WTC11 (cell line): ENCODE measurements around the gene CCDC157. TPM values are rescaled to one million over a fixed set of nuclear protein-coding genes. Genes with fewer than 3 reads are reported as not detected.

ENCODE experiments used
- ATAC-seq: fragments of 200-7000 bp; cut with Tn5 transposase; 2 replicates; pipeline ENCODE4 v1.10.0; 2021; ENCODE audit warnings: mild to moderate bottlenecking, moderate library complexity
- CTCF ChIA-PET: fragments of 300-600 bp; sonication (Branson Sonifier 250); formaldehyde crosslinking; loops from one replicate; lab custom pipeline; 2021; ENCODE audit warnings: antibody characterized with exemption; lab: Charles Lee
- POLR2A ChIA-PET: fragments of 350-600 bp; sonication (Branson Sonifier 250); formaldehyde crosslinking; loops from one replicate; lab custom pipeline; 2021; ENCODE audit warnings: antibody characterized with exemption; lab: Charles Lee
- DNase-seq: peaks from one replicate; pipeline ENCODE4 v3.0.0; 2021; ENCODE audit warnings: low spot score
- H3K27ac Mint-ChIP-seq: 2 replicates; pipeline ENCODE4 v1.8.0; 2021; ENCODE audit warnings: mixed read lengths
- H3K27me3 Mint-ChIP-seq: 2 replicates; pipeline ENCODE4 v1.8.0; 2021; ENCODE audit warnings: low read depth, mild to moderate bottlenecking, moderate library complexity, mixed read lengths
- H3K36me3 Mint-ChIP-seq: 2 replicates; pipeline ENCODE4 v1.8.0; 2021; ENCODE audit warnings: mixed read lengths
- H3K4me1 Mint-ChIP-seq: 2 replicates; pipeline ENCODE4 v1.8.0; 2022; ENCODE audit warnings: mixed read lengths
- H3K4me3 Mint-ChIP-seq: 2 replicates; pipeline ENCODE4 v1.8.0; 2021; ENCODE audit warnings: mild to moderate bottlenecking, moderate library complexity, mixed read lengths
- H3K9me3 Mint-ChIP-seq: 2 replicates; pipeline ENCODE4 v1.8.0; 2021; ENCODE audit warnings: mixed read lengths
- AFF4 ChIP-seq: sonication (generic); formaldehyde crosslinking; IDR thresholded peaks from 2 replicates; pipeline ENCODE4 v1.8.1; 2023; ENCODE audit warnings: mild to moderate bottlenecking, missing genetic modification reagents, borderline replicate concordance
- ATF6 ChIP-seq: sonication (generic); formaldehyde crosslinking; IDR thresholded peaks from 2 replicates; pipeline ENCODE4 v1.8.1; 2023; ENCODE audit warnings: mild to moderate bottlenecking, missing genetic modification reagents
- CDX4 ChIP-seq: fragments of 250-450 bp; sonication (Bioruptor Pico); IDR thresholded peaks from 2 replicates; pipeline ENCODE4 v1.9.0; 2021; ENCODE audit warnings: moderate library complexity, mild to moderate bottlenecking, inconsistent platforms, borderline replicate concordance
- E2F4 ChIP-seq: sonication (generic); formaldehyde crosslinking; IDR thresholded peaks from 2 replicates; pipeline ENCODE4 v1.8.1; 2022; ENCODE audit warnings: low read depth, mild to moderate bottlenecking, moderate library complexity, missing genetic modification reagents, borderline replicate concordance
- ELF4 ChIP-seq: sonication (generic); formaldehyde crosslinking; IDR thresholded peaks from 2 replicates; pipeline ENCODE4 v1.8.1; 2022; ENCODE audit warnings: low read depth, mild to moderate bottlenecking, moderate library complexity, missing genetic modification reagents
- ESRRA ChIP-seq: sonication (generic); formaldehyde crosslinking; IDR thresholded peaks from 2 replicates; pipeline ENCODE4 v1.8.1; 2022; ENCODE audit warnings: mild to moderate bottlenecking, missing genetic modification reagents, borderline replicate concordance
- ETV6 ChIP-seq: sonication (generic); formaldehyde crosslinking; IDR thresholded peaks from 2 replicates; pipeline ENCODE4 v1.8.1; 2022; ENCODE audit warnings: mild to moderate bottlenecking, missing genetic modification reagents
- FOXK1 ChIP-seq: sonication (generic); formaldehyde crosslinking; IDR thresholded peaks from 2 replicates; pipeline ENCODE4 v1.8.0; 2022; ENCODE audit warnings: mild to moderate bottlenecking, moderate library complexity, missing genetic modification reagents
- GABPB1 ChIP-seq: sonication (generic); formaldehyde crosslinking; IDR thresholded peaks from 2 replicates; pipeline ENCODE4 v1.8.1; 2023; ENCODE audit warnings: mild to moderate bottlenecking, missing genetic modification reagents
- GTF2I ChIP-seq: fragments of 250-450 bp; sonication (Bioruptor Pico); conservative IDR thresholded peaks from 2 replicates; pipeline ENCODE4 v1.4.0; 2021; ENCODE audit warnings: mild to moderate bottlenecking
- HMGXB4 ChIP-seq: sonication (generic); formaldehyde crosslinking; IDR thresholded peaks from 2 replicates; pipeline ENCODE4 v1.8.1; 2023; ENCODE audit warnings: mild to moderate bottlenecking, moderate library complexity, missing genetic modification reagents
- IRF1 ChIP-seq: sonication (generic); formaldehyde crosslinking; IDR thresholded peaks from 2 replicates; pipeline ENCODE4 v1.8.0; 2023; ENCODE audit warnings: missing genetic modification reagents
- NR2C2 ChIP-seq: sonication (generic); formaldehyde crosslinking; IDR thresholded peaks from 2 replicates; pipeline ENCODE4 v1.8.0; 2022; ENCODE audit warnings: mild to moderate bottlenecking, missing genetic modification reagents
- SMAD3 ChIP-seq: sonication (generic); formaldehyde crosslinking; IDR thresholded peaks from 2 replicates; pipeline ENCODE4 v1.8.0; 2022; ENCODE audit warnings: missing genetic modification reagents, mild to moderate bottlenecking, borderline replicate concordance
- TEAD1 ChIP-seq: sonication (generic); formaldehyde crosslinking; IDR thresholded peaks from 2 replicates; pipeline ENCODE4 v1.8.0; 2022; ENCODE audit warnings: mild to moderate bottlenecking, missing genetic modification reagents
- USF2 ChIP-seq: sonication (generic); formaldehyde crosslinking; IDR thresholded peaks from 2 replicates; pipeline ENCODE4 v1.8.1; 2023; ENCODE audit warnings: mild to moderate bottlenecking, missing genetic modification reagents, moderate library complexity
- ZNF121 ChIP-seq: sonication (generic); formaldehyde crosslinking; IDR thresholded peaks from 2 replicates; pipeline ENCODE4 v1.8.0; 2023; ENCODE audit warnings: missing genetic modification reagents
- ZNF532 ChIP-seq: fragments of 250-450 bp; sonication (Bioruptor Pico); IDR thresholded peaks from 2 replicates; pipeline ENCODE4 v1.9.0; 2021; ENCODE audit warnings: mild to moderate bottlenecking, borderline replicate concordance
- ZNF671 ChIP-seq: fragments of 250-450 bp; sonication (Bioruptor Pico); IDR thresholded peaks from 2 replicates; pipeline ENCODE4 v1.8.0; 2021; ENCODE audit warnings: mild to moderate bottlenecking
- total RNA-seq: library from RNA; stranded (reverse); gene quantifications from 3 replicates; pipeline ENCODE4 v1.2.3, GENCODE V29; 2021

CCDC157 gene
- total RNA-seq, 1 experiment from 2014 or later: 6.5 TPM

GRCh38 chr22:30308093-30308492 is 48.7 kb upstream of the CCDC157 start (continued):
- TF ChIP-seq ZNF532 (CRISPR knock-in tag): no peak
- no peak for TF ChIP-seq IRF1 (CRISPR knock-in tag)

GRCh38 chr22:30308518-30309230 is 48.1 kb upstream of the CCDC157 start:
- no peaks in the 10 kb centered on the region for H3K36me3 Mint-ChIP-seq
- POLR2A ChIA-PET: no interaction called here
- ATAC-seq (no peak), DNase-seq (no peak)
- CTCF ChIA-PET: interaction anchor here (1.0 kb wide), 1 partner anchor 21 kb away, joined by 3 read pairs; no protein-coding TSS in a partner anchor
- no peak overlapping the region for H3K4me3 Mint-ChIP-seq
- no peaks in the 10 kb centered on the region for H3K9me3 Mint-ChIP-seq
- H3K4me1 Mint-ChIP-seq: peaks cover 10% of the 10 kb centered on the region
- H3K27ac Mint-ChIP-seq: no peak overlapping the region
- no peaks in the 10 kb centered on the region for H3K27me3 Mint-ChIP-seq
- TF ChIP-seq ETV6 (CRISPR knock-in tag): no peak
- TF ChIP-seq GABPB1 (CRISPR knock-in tag): no peak
- no peak for TF ChIP-seq AFF4
- TF ChIP-seq ESRRA (CRISPR knock-in tag): no peak
- no peak for TF ChIP-seq ELF4
- TF ChIP-seq FOXK1 (CRISPR knock-in tag): no peak
- TF ChIP-seq ZNF671: no peak
- TF ChIP-seq TEAD1 (CRISPR knock-in tag): no peak
- TF ChIP-seq E2F4: no peak
- no peak for TF ChIP-seq HMGXB4 (CRISPR knock-in tag)
- no peak for TF ChIP-seq ATF6 (CRISPR knock-in tag)
- no peak for TF ChIP-seq CDX4
- TF ChIP-seq ZNF121 (CRISPR knock-in tag): no peak
- TF ChIP-seq GTF2I (CRISPR knock-in tag): no peak
- no peak for TF ChIP-seq NR2C2
- TF ChIP-seq SMAD3 (CRISPR knock-in tag): no peak
- TF ChIP-seq USF2 (CRISPR knock-in tag): no peak
